Hepatocyte (in vitro differentiated cells): ENCODE results near the gene KCP. TPM values are rescaled to one million over a fixed set of nuclear protein-coding genes. Genes with fewer than 3 reads are reported as not detected.

ENCODE experiments used
- DNase-seq: peaks from one replicate; pipeline ENCODE4 v3.0.0-alpha.2; 2016; ENCODE audit warnings: low spot score
- H2AFZ ChIP-seq: fragments of 200-600 bp; sonication (generic); 2 replicates; pipeline ENCODE4 v1.6.0; 2016; ENCODE audit warnings: antibody characterized with exemption, mild to moderate bottlenecking
- H3K27ac ChIP-seq: fragments of 200-600 bp; sonication (generic); 2 replicates; pipeline ENCODE4 v1.5.1; 2016; ENCODE audit warnings: mild to moderate bottlenecking
- H3K27me3 ChIP-seq: fragments of 200-600 bp; sonication (generic); 2 replicates; pipeline ENCODE4 v1.6.1; 2016
- H3K36me3 ChIP-seq: fragments of 200-600 bp; sonication (generic); replicated peaks from 2 replicates; pipeline ENCODE4 v1.5.1; 2016; ENCODE audit warnings: low read depth; ENCODE audit not compliant: insufficient read depth
- H3K4me1 ChIP-seq: fragments of 200-600 bp; sonication (generic); 2 replicates; pipeline ENCODE4 v1.5.1; 2016; ENCODE audit warnings: mild to moderate bottlenecking, moderate library complexity; ENCODE audit not compliant: insufficient read depth
- H3K4me2 ChIP-seq: fragments of 200-600 bp; sonication (generic); 2 replicates; pipeline ENCODE4 v1.6.0; 2016
- H3K4me3 ChIP-seq: fragments of 200-600 bp; sonication (generic); 2 replicates; pipeline ENCODE4 v1.5.1; 2016; ENCODE audit warnings: mild to moderate bottlenecking
- H3K79me2 ChIP-seq: fragments of 200-600 bp; sonication (generic); 2 replicates; pipeline ENCODE4 v1.6.0; 2017; ENCODE audit warnings: mild to moderate bottlenecking
- H3K9me2 ChIP-seq: fragments of 200-600 bp; sonication (generic); replicated peaks from 2 replicates; pipeline ENCODE4 v1.6.0; 2017; ENCODE audit warnings: mild to moderate bottlenecking; ENCODE audit not compliant: insufficient read depth
- H3K9me3 ChIP-seq: fragments of 200-600 bp; sonication (generic); 2 replicates; pipeline ENCODE4 v1.5.1; 2016; ENCODE audit warnings: low read depth, mild to moderate bottlenecking
- H4K20me1 ChIP-seq: fragments of 200-600 bp; sonication (generic); 2 replicates; pipeline ENCODE4 v1.6.0; 2016; ENCODE audit warnings: mild to moderate bottlenecking; ENCODE audit not compliant: insufficient read depth, poor library complexity, severe bottlenecking
- EZH2 ChIP-seq: fragments of 200-600 bp; sonication (generic); IDR thresholded peaks from 2 replicates; pipeline ENCODE4 v1.6.1; 2016; ENCODE audit warnings: antibody characterized with exemption, mild to moderate bottlenecking, borderline replicate concordance
- EZH2phosphoT487 ChIP-seq: fragments of 200-600 bp; sonication (generic); IDR thresholded peaks from one replicate; pipeline ENCODE4 v1.6.1; 2018; ENCODE audit warnings: antibody characterized with exemption, mild to moderate bottlenecking, low read depth, moderate library complexity; ENCODE audit not compliant: unreplicated experiment, severe bottlenecking
- WGBS: methylation state at CpG from one replicate; pipeline ENCODE4 v1.1.6; 2016; ENCODE audit warnings: low lambda C conversion rate; ENCODE audit errors: missing lambda C conversion rate; 5-methylcytosine and 5-hydroxymethylcytosine counted together
- polyA plus RNA-seq: library from polyadenylated mRNA; unstranded; fragments of >200 nt; fragmentation: Nextera tagmentation; extraction: Ambion mirVana; gene quantifications from 2 replicates; pipeline ENCODE4 v1.2.1, GENCODE V29; 2016
- total RNA-seq: library from RNA; depleted of rRNA; stranded (reverse); fragments of >200 nt; gene quantifications from 2 replicates; pipeline ENCODE4 v1.2.3, GENCODE V29; 2014
- TF ChIP-seq, protein P1 (sequence below): fragments of 200-600 bp; sonication (generic); IDR thresholded peaks from 2 replicates; pipeline ENCODE4 v1.5.1; 2016; ENCODE audit warnings: antibody characterized with exemption, mild to moderate bottlenecking; ENCODE audit not compliant: poor library complexity

KCP gene
- total and polyA plus RNA-seq, 2 experiments from 2014 or later = 0.40 to 2.4 TPM

DNA sequence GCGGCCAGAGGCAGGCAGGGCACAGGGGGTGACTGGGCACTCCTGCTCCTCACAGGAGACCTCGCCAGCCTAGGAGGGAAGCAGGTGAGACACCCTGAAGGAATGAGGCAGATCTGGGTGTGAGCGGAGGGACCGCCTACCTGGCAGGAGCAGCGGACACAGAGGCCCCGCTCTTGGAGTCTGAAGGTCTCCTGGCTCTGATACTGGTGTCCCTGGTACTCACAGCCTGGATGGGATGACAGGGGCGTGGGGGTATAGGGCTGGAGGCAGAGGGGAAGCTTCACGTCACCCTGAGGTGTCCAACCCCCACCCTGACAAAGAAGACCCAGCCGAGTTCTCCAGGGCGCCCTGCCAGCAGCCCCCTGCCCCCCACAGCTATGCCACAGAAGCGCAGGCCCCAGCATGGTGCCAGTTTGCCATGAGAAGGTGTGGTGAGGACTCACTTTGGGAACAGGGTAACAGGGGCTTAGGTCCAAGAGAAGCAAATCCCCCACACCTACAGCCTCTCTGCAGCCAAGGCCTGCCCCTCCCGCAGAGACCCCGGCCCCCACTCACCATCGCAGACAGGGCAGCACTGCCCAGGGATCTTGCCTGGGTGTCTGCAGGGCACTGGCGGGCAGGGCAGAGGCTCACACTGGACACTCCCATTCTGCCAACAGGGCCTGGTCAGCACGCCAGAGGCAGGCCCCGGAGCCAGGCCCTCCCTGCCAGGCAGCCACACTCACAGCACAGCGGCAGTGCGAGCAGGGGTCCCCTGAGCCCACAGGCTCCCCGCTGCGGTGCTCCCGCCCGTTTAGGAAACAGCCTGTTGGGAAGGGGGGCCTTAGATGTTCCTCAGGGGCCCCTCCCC, 17.0 kb downstream of the KCP start:
- peaks cover 5% of the 10 kb centered on the region for H3K27me3 ChIP-seq
- no peak overlapping the region for H3K4me3 ChIP-seq
- H3K36me3 ChIP-seq = no peaks in the 10 kb centered on the region
- WGBS = 93% methylated on average over 23 of the region's 23 CpGs
- H4K20me1 ChIP-seq = no peaks in the 10 kb centered on the region
- no peaks in the 10 kb centered on the region for H3K79me2 ChIP-seq
- no peaks in the 10 kb centered on the region for H3K4me1 ChIP-seq
- no peak for DNase-seq
- no peak overlapping the region for H2AFZ ChIP-seq
- TF ChIP-seq EZH2 (no peak), EZH2phosphoT487 (no peak)
- TF ChIP-seq, protein P1, sequence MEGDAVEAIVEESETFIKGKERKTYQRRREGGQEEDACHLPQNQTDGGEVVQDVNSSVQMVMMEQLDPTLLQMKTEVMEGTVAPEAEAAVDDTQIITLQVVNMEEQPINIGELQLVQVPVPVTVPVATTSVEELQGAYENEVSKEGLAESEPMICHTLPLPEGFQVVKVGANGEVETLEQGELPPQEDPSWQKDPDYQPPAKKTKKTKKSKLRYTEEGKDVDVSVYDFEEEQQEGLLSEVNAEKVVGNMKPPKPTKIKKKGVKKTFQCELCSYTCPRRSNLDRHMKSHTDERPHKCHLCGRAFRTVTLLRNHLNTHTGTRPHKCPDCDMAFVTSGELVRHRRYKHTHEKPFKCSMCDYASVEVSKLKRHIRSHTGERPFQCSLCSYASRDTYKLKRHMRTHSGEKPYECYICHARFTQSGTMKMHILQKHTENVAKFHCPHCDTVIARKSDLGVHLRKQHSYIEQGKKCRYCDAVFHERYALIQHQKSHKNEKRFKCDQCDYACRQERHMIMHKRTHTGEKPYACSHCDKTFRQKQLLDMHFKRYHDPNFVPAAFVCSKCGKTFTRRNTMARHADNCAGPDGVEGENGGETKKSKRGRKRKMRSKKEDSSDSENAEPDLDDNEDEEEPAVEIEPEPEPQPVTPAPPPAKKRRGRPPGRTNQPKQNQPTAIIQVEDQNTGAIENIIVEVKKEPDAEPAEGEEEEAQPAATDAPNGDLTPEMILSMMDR = no peak
- no peaks in the 10 kb centered on the region for H3K9me2 ChIP-seq
- no peaks in the 10 kb centered on the region for H3K9me3 ChIP-seq
- H3K27ac ChIP-seq = no peak overlapping the region
- no peak overlapping the region for H3K4me2 ChIP-seq

DNA sequence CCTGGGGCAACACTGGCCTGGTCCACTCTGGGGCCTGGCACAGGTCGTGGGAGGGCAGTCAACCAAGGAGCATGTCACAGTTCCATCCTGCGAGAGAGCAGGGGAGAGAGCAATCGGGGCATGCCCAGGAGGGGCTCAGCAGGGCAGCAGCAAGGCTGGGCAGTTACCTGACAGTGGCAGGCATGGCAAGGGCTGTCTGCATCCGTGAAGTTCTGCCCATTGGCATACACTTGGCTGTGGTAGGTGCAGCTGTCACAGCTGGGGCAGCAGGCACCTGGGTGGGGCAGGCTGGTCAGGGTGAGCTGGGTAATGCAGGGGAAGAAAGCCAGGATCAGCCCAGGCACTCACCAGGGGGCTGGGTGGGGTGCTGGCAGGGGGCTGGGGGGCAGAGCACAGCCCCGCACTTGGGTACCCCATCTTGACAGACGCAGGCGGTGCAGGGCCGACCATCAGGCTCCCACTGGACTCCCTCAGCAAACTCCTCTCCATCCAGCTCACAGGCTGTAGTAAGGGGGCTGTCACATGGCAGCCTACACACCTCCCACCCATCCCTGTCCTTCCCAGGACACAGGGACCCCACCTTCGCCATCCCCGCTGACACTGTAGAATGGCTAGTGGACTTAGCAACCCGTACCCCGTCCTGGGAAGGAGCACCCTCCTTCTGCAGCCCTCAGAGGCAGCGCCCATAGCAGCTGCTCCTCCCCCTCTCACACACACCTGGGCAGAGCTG, 17.8 kb downstream of the KCP start:
- H3K27me3 ChIP-seq = peaks cover 5% of the 10 kb centered on the region
- no peaks in the 10 kb centered on the region for H3K36me3 ChIP-seq
- no peaks in the 10 kb centered on the region for H3K9me3 ChIP-seq
- no peak overlapping the region for H3K4me3 ChIP-seq
- no peak overlapping the region for H3K4me2 ChIP-seq
- no peaks in the 10 kb centered on the region for H3K79me2 ChIP-seq
- no peak for DNase-seq
- no peaks in the 10 kb centered on the region for H3K4me1 ChIP-seq
- H3K27ac ChIP-seq = no peak overlapping the region
- no peaks in the 10 kb centered on the region for H3K9me2 ChIP-seq
- no peaks in the 10 kb centered on the region for H4K20me1 ChIP-seq
- TF ChIP-seq, protein P1 = no peak
- TF ChIP-seq EZH2 = no peak
- whole genome bisulfite sequencing = 94% methylated on average over 9 of the region's 13 CpGs
- H2AFZ ChIP-seq = no peak overlapping the region

DNA sequence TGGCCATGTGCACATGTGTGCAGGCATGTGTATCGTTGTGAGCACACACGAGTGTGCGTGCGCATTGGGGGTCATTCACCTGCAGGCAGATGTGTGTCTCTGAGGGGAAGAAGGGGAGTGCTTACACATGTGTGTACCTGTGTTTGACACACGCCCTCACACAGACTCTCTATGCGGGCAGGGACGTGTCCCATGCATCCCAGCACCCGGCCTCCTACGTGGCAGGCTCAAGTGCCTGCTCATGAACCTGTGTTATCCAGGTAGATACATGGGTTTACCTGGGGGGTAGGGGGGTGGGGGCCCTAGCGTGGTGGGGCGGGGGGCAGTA, 18.6 kb downstream of the KCP start:
- Histone ChIP-seq H3K27me3 (peaks cover 5% of the 10 kb centered on the region), H3K9me3 (no peaks in the 10 kb centered on the region), H3K36me3 (no peaks in the 10 kb centered on the region), H3K27ac (no peak overlapping the region), H3K4me2 (no peak overlapping the region), H3K79me2 (no peaks in the 10 kb centered on the region), H4K20me1 (no peaks in the 10 kb centered on the region), H3K4me3 (no peak overlapping the region), H2AFZ (no peak overlapping the region), H3K9me2 (no peaks in the 10 kb centered on the region), H3K4me1 (no peaks in the 10 kb centered on the region)
- no peak for DNase-seq
- WGBS = 98% methylated on average over 9 of the region's 11 CpGs
- TF ChIP-seq, protein P1 = no peak
- no peak for TF ChIP-seq EZH2
- TF ChIP-seq EZH2phosphoT487 = no peak
